ENCODE results near the gene PARD3B. TPM values are rescaled to one million over a fixed set of nuclear protein-coding genes. Genes with fewer than 3 reads are reported as not detected.

PARD3B gene
- total RNA-seq, 1 donor from 2014 or later, result 12.3 TPM

DNA sequence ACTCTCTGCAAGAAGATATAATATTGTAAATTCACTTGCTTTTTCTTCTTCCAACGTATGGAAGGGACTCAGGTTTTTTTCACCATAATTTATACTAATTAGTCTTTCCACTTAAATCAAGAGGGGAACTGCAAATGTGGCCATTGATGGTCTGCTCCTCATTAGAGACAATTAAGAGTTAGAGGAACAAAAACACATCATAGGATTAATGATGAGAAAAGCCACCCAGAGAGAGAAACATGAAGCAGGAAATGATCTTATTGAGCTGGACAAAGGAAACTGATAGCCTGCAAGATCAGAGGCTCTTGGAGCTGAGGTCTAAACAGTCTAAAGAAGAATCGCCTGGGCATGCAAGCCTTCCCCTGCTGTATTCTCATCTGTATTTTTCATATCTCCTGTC, 985.8 kb downstream of the PARD3B start:
- Histone ChIP-seq H3K27me3 (no peaks in the 10 kb centered on the region), H3K9me3 (no peaks in the 10 kb centered on the region), H3K4me3 (no peak overlapping the region), H3K4me1 (no peaks in the 10 kb centered on the region), H3K27ac (no peak overlapping the region), H3K36me3 (no peaks in the 10 kb centered on the region)
- TF ChIP-seq, protein P1, sequence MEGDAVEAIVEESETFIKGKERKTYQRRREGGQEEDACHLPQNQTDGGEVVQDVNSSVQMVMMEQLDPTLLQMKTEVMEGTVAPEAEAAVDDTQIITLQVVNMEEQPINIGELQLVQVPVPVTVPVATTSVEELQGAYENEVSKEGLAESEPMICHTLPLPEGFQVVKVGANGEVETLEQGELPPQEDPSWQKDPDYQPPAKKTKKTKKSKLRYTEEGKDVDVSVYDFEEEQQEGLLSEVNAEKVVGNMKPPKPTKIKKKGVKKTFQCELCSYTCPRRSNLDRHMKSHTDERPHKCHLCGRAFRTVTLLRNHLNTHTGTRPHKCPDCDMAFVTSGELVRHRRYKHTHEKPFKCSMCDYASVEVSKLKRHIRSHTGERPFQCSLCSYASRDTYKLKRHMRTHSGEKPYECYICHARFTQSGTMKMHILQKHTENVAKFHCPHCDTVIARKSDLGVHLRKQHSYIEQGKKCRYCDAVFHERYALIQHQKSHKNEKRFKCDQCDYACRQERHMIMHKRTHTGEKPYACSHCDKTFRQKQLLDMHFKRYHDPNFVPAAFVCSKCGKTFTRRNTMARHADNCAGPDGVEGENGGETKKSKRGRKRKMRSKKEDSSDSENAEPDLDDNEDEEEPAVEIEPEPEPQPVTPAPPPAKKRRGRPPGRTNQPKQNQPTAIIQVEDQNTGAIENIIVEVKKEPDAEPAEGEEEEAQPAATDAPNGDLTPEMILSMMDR (IDR thresholded peaks at IDR 0.05), result no peak
- TF ChIP-seq POLR2AphosphoS5 (IDR thresholded peaks at IDR 0.05; ENCODE audit: insufficient read depth in 1 of 2, low read depth in 1 of 2), result no peak
- no peak for TF ChIP-seq POLR2A (IDR thresholded peaks at IDR 0.05)
- no peak for DNase-seq (ENCODE audit: extremely low spot score in 2 of 2)
- intact Hi-C loops (cut with DNase I), result no loop called here

DNA sequence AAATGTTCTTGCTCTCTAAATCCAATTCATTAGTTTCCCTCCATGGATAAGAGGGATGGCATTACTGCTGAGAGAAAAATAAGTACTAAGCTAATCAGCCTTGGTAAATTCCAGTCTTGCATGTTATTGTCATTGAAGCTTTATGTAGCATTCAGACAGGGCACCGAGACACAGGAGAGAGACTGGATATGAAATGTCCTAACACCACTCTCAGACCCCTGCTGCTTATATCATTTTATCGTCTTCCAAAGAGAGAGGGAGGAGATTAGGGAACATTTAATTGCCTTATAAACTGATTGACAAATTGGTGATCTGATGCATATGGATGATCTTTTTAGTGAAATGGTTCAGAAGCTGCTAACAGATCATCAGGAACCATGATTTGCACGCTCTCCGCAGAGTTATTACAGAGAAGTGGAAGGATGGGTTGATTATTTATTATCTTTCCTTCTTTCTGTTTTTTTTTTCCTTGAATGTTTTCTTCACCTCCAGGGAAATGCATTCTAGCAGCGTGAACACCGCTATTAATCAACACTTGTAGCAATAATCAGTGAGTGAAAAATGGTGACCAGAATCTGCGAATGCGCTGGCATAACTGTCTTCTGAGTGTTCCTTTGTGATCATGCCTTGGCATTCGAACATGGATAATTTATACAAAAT, 986.3 kb downstream of the PARD3B start:
- Histone ChIP-seq H3K27me3 (no peaks in the 10 kb centered on the region), H3K36me3 (no peaks in the 10 kb centered on the region), H3K9me3 (no peaks in the 10 kb centered on the region), H3K4me3 (no peak overlapping the region), H3K27ac (no peak overlapping the region), H3K4me1 (no peaks in the 10 kb centered on the region)
- intact Hi-C loops (cut with DNase I), result no loop called here
- DNase-seq (ENCODE audit: extremely low spot score in 2 of 2), result no peak
- TF ChIP-seq POLR2A (IDR thresholded peaks at IDR 0.05) (no peak), POLR2AphosphoS5 (IDR thresholded peaks at IDR 0.05; ENCODE audit: insufficient read depth in 1 of 2, low read depth in 1 of 2) (no peak)
- TF ChIP-seq, protein P1 (IDR thresholded peaks at IDR 0.05), result no peak

DNA sequence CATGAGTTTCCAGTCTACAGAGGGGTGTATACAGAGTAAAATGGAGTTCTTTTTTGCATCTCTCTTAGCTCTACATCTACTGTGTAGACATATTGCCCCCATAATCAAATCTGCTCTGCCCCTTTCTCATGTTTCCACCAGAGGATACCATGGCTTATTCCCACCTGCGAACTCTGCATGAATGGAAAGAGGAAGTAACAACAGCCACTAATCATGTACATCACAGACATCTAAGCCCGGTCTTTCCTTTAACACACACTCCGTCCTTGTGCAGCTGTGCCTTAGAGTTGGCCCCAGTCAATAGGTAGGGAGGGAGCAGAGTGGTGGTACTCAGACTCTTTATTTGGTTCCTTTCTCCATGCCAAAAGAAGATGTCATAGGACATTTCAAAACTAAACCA, 989.7 kb downstream of the PARD3B start:
- no peak overlapping the region for H3K27ac ChIP-seq
- H3K27me3 ChIP-seq, result no peaks in the 10 kb centered on the region
- TF ChIP-seq, protein P1 (IDR thresholded peaks at IDR 0.05), result no peak
- TF ChIP-seq POLR2A (IDR thresholded peaks at IDR 0.05) (no peak), POLR2AphosphoS5 (IDR thresholded peaks at IDR 0.05; ENCODE audit: insufficient read depth in 1 of 2, low read depth in 1 of 2) (no peak)
- intact Hi-C loops (cut with DNase I), result no loop called here
- DNase-seq (ENCODE audit: extremely low spot score in 2 of 2), result no peak
- no peaks in the 10 kb centered on the region for H3K36me3 ChIP-seq
- no peak overlapping the region for H3K4me3 ChIP-seq
- no peaks in the 10 kb centered on the region for H3K9me3 ChIP-seq
- H3K4me1 ChIP-seq, result no peaks in the 10 kb centered on the region

DNA sequence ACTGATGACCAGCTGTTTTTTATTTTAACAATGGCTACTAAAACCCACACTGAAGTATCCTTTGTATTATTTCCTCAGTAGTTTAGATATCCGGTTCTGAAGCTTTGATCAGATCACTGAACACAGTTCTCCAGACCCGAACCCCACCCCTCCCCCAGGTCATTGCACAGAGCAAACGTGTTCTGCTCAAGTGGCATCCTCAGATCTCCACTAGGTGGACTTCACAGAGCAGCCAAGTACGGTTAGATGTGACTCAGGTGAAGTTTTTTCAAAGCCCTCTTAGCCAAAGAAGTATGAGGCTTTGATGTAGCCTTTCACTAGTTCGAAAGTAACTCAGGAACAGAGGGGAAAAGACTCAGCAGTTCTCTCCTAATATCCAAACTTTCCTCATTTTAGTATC, 994.3 kb downstream of the PARD3B start:
- TF ChIP-seq, protein P1 (IDR thresholded peaks at IDR 0.05), result no peak
- no peak for TF ChIP-seq POLR2AphosphoS5 (IDR thresholded peaks at IDR 0.05; ENCODE audit: insufficient read depth in 1 of 2, low read depth in 1 of 2)
- no peak for TF ChIP-seq POLR2A (IDR thresholded peaks at IDR 0.05)
- intact Hi-C loops (cut with DNase I), result no loop called here

DNA sequence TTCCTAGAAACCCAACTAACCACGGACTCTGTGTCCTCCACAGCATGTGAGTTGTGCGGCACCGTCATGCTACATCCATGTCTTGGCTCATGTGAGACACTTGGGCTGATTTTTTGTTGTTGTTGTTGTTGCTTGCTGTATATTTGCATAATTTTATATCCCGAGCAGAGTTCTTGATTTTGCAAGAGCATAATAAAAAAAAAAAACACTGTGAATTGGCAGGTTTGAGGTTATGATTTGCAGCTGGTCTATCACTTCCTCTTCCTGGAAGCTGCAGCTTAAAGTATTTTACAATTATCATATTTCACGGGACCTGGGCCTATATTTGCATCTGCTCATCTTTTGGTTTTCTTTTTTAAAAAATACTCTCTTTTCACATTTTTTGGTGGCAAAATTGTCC, 994.8 kb downstream of the PARD3B start:
- no peaks in the 10 kb centered on the region for H3K27me3 ChIP-seq
- no peaks in the 10 kb centered on the region for H3K36me3 ChIP-seq
- no peaks in the 10 kb centered on the region for H3K9me3 ChIP-seq
- H3K4me3 ChIP-seq, result no peak overlapping the region
- no peak for DNase-seq (ENCODE audit: extremely low spot score in 2 of 2)
- TF ChIP-seq POLR2A (IDR thresholded peaks at IDR 0.05) (no peak), POLR2AphosphoS5 (IDR thresholded peaks at IDR 0.05; ENCODE audit: insufficient read depth in 1 of 2, low read depth in 1 of 2) (no peak)
- TF ChIP-seq, protein P1 (IDR thresholded peaks at IDR 0.05), result no peak
- intact Hi-C loops (cut with DNase I), result no loop called here
- no peak overlapping the region for H3K27ac ChIP-seq
- no peaks in the 10 kb centered on the region for H3K4me1 ChIP-seq

More for the DNA sequence above, 994.3 kb downstream of the PARD3B start:
- H3K4me1 ChIP-seq, result no peaks in the 10 kb centered on the region
- no peaks in the 10 kb centered on the region for H3K36me3 ChIP-seq
- no peaks in the 10 kb centered on the region for H3K27me3 ChIP-seq
- no peak for DNase-seq (ENCODE audit: extremely low spot score in 2 of 2)
- no peak overlapping the region for H3K27ac ChIP-seq
- no peaks in the 10 kb centered on the region for H3K9me3 ChIP-seq
- no peak overlapping the region for H3K4me3 ChIP-seq
